Ovary (tissue), 3 donors: ENCODE results near the gene PTPRN2.

ENCODE experiments used
- EP300 ChIP-seq: sonication (generic); formaldehyde crosslinking; IDR thresholded peaks from one replicate; pipeline ENCODE4 v1.6.1; 2017; ENCODE audit warnings: antibody characterized with exemption
- POLR2A ChIP-seq: fragments of 450-650 bp; IDR thresholded peaks from one replicate; pipeline ENCODE4 v1.6.1; 2017; ENCODE audit warnings: antibody characterized with exemption, mild to moderate bottlenecking, moderate library complexity
- TF ChIP-seq, protein P1 (sequence below), 3 donors: fragments of 450-650 bp in 2 of 3; fragments of 200-600 bp in 1 of 3; IDR thresholded peaks; one replicate each; pipeline versions ENCODE4 v1.5.1 to v1.8.0; 2016 to 2022; ENCODE audit warnings: antibody characterized with exemption in 3 of 3, mild to moderate bottlenecking in 1 of 3
- donor health status: DM: no; HTN: no; CAD: no.

DNA sequence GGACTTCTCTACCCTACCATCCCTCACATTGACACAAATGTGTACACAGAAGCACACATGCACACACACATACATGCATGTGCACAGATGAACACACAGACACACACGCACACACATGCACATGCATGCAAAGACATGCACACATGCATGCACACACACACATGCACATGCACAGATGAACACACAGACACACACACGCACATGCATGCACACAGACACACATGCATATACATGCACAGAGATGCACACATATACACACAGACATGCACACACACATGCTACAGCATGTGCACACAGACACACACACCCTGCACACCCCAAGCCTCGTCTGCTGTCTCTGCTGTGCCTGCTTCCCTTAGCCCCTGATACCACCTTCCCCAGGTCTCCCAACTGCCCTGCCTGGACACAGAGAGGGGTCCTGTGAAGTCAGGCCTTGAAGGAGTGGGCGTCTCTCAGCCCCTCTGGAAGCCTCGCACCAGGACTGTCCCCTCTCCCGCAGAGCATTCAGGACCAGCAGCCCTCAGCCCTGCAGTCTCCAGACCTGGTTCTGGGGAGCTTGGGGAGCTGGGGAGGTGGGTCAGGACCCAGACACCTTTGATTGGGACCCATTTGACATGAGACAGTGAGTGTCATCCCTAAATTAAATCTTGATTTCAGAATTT, 1069.0 kb downstream of the PTPRN2 start:
- TF ChIP-seq, protein P1, sequence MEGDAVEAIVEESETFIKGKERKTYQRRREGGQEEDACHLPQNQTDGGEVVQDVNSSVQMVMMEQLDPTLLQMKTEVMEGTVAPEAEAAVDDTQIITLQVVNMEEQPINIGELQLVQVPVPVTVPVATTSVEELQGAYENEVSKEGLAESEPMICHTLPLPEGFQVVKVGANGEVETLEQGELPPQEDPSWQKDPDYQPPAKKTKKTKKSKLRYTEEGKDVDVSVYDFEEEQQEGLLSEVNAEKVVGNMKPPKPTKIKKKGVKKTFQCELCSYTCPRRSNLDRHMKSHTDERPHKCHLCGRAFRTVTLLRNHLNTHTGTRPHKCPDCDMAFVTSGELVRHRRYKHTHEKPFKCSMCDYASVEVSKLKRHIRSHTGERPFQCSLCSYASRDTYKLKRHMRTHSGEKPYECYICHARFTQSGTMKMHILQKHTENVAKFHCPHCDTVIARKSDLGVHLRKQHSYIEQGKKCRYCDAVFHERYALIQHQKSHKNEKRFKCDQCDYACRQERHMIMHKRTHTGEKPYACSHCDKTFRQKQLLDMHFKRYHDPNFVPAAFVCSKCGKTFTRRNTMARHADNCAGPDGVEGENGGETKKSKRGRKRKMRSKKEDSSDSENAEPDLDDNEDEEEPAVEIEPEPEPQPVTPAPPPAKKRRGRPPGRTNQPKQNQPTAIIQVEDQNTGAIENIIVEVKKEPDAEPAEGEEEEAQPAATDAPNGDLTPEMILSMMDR (IDR thresholded peaks at IDR 0.05), result no peak
- TF ChIP-seq POLR2A (no peak), EP300 (no peak)
